Stimulated activated memory B cell treated with anti-CD40 and anti-IgM and Interleukin-4, amounts not matched to agents 10 μg/mL and 1 μg/mL and 100 μg/mL, for 72 hours (primary cell): Measurements from ENCODE around the gene PDZRN4.
"Not testable (repeated sequence)": the region's sequence is repeated elsewhere in the genome, so short reads cannot be mapped to it uniquely, and the experiment has no call there.

ENCODE experiments used
- ATAC-seq: fragments of 150-1000 bp; cut with Tn5 transposase; 2 replicates; pipeline ENCODE4 v1.10.0; 2021
- H3K27ac Mint-ChIP-seq: one replicate; pipeline ENCODE4 v1.8.0; 2022; ENCODE audit warnings: mild to moderate bottlenecking, mixed read lengths
- H3K27me3 Mint-ChIP-seq: one replicate; pipeline ENCODE4 v1.8.0; 2022; ENCODE audit warnings: mixed read lengths
- H3K36me3 Mint-ChIP-seq: one replicate; pipeline ENCODE4 v1.8.0; 2022; ENCODE audit warnings: mixed read lengths
- H3K4me1 Mint-ChIP-seq: one replicate; pipeline ENCODE4 v1.8.0; 2022; ENCODE audit warnings: mixed read lengths
- H3K4me3 Mint-ChIP-seq: one replicate; pipeline ENCODE4 v1.8.0; 2022; ENCODE audit warnings: mild to moderate bottlenecking, moderate library complexity, mixed read lengths
- H3K9me3 Mint-ChIP-seq: one replicate; pipeline ENCODE4 v1.8.0; 2022; ENCODE audit warnings: mixed read lengths

Gene PDZRN4

GRCh38 chr12:41531147-41531829 is 343.2 kb downstream of the PDZRN4 start:
- Mint-ChIP-seq H3K27ac (no peak overlapping the region), H3K36me3 (no peaks in the 10 kb centered on the region), H3K4me3 (no peak overlapping the region), H3K4me1 (no peaks in the 10 kb centered on the region), H3K9me3 (no peaks in the 10 kb centered on the region), H3K27me3 (no peaks in the 10 kb centered on the region)
- ATAC-seq, result no peak

- Mint-ChIP-seq H3K4me1 (no peaks in the 10 kb centered on the region), H3K27ac (no peak overlapping the region), H3K36me3 (no peaks in the 10 kb centered on the region), H3K9me3 (no peaks in the 10 kb centered on the region), H3K4me3 (no peak overlapping the region), H3K27me3 (peaks cover 5% of the 10 kb centered on the region)
- ATAC-seq, result no peak
These were observed 344.0 kb downstream of the PDZRN4 start for GRCh38 chr12:41532072-41532471.

GRCh38 chr12:41536813-41537490 is 348.8 kb downstream of the PDZRN4 start:
- H3K36me3 Mint-ChIP-seq, result no peaks in the 10 kb centered on the region
- ATAC-seq, result no peak
- peaks cover 19% of the 10 kb centered on the region for H3K27me3 Mint-ChIP-seq
- no peaks in the 10 kb centered on the region for H3K9me3 Mint-ChIP-seq
- H3K27ac Mint-ChIP-seq, result no peak overlapping the region
- no peak overlapping the region for H3K4me3 Mint-ChIP-seq
- H3K4me1 Mint-ChIP-seq, result no peaks in the 10 kb centered on the region

GRCh38 chr12:41537522-41537921 is 349.4 kb downstream of the PDZRN4 start:
- H3K4me3 Mint-ChIP-seq, result no peak overlapping the region
- H3K9me3 Mint-ChIP-seq, result no peaks in the 10 kb centered on the region
- no peaks in the 10 kb centered on the region for H3K4me1 Mint-ChIP-seq
- no peaks in the 10 kb centered on the region for H3K36me3 Mint-ChIP-seq
- H3K27ac Mint-ChIP-seq, result no peak overlapping the region
- ATAC-seq, result no peak
- peaks cover 19% of the 10 kb centered on the region for H3K27me3 Mint-ChIP-seq

- Mint-ChIP-seq H3K4me3 (no peak overlapping the region), H3K36me3 (no peaks in the 10 kb centered on the region), H3K27me3 (peaks cover 18% of the 10 kb centered on the region), H3K4me1 (no peaks in the 10 kb centered on the region), H3K27ac (no peak overlapping the region), H3K9me3 (no peaks in the 10 kb centered on the region)
- no peak for ATAC-seq
These were observed 357.6 kb downstream of the PDZRN4 start for GRCh38 chr12:41545761-41546160.

GRCh38 chr12:41547071-41547470 is 359.0 kb downstream of the PDZRN4 start:
- not testable (repeated sequence) for H3K27ac Mint-ChIP-seq, H3K9me3 Mint-ChIP-seq, ATAC-seq, H3K36me3 Mint-ChIP-seq, H3K4me3 Mint-ChIP-seq, H3K4me1 Mint-ChIP-seq
- peaks cover 10% of the 10 kb centered on the region for H3K27me3 Mint-ChIP-seq

- Mint-ChIP-seq H3K4me1 (no peaks in the 10 kb centered on the region), H3K4me3 (no peak overlapping the region), H3K36me3 (no peaks in the 10 kb centered on the region), H3K9me3 (no peaks in the 10 kb centered on the region), H3K27ac (no peak overlapping the region), H3K27me3 (peaks cover 10% of the 10 kb centered on the region)
- no peak for ATAC-seq
These were observed 360.8 kb downstream of the PDZRN4 start for GRCh38 chr12:41548926-41549325.

GRCh38 chr12:41552588-41552987 is 364.5 kb downstream of the PDZRN4 start:
- Mint-ChIP-seq H3K27me3 (no peaks in the 10 kb centered on the region), H3K4me3 (no peak overlapping the region), H3K4me1 (no peaks in the 10 kb centered on the region), H3K27ac (no peak overlapping the region), H3K9me3 (no peaks in the 10 kb centered on the region), H3K36me3 (no peaks in the 10 kb centered on the region)
- ATAC-seq, result no peak

GRCh38 chr12:41556176-41556575 is 368.1 kb downstream of the PDZRN4 start:
- H3K27me3 Mint-ChIP-seq, result no peaks in the 10 kb centered on the region
- H3K4me3 Mint-ChIP-seq, result no peak overlapping the region
- H3K27ac Mint-ChIP-seq, result no peak overlapping the region
- no peak for ATAC-seq
- no peaks in the 10 kb centered on the region for H3K9me3 Mint-ChIP-seq
- H3K4me1 Mint-ChIP-seq, result no peaks in the 10 kb centered on the region
- H3K36me3 Mint-ChIP-seq, result no peaks in the 10 kb centered on the region

GRCh38 chr12:41557344-41557743 is 369.2 kb downstream of the PDZRN4 start:
- Mint-ChIP-seq H3K27me3 (no peaks in the 10 kb centered on the region), H3K4me3 (no peak overlapping the region), H3K27ac (no peak overlapping the region)

GRCh38 chr12:41558671-41559070 is 370.6 kb downstream of the PDZRN4 start:
- Mint-ChIP-seq H3K27me3 (no peaks in the 10 kb centered on the region), H3K36me3 (no peaks in the 10 kb centered on the region), H3K4me3 (no peak overlapping the region), H3K9me3 (no peaks in the 10 kb centered on the region), H3K27ac (no peak overlapping the region), H3K4me1 (no peaks in the 10 kb centered on the region)
- no peak for ATAC-seq

More at GRCh38 chr12:41557344-41557743, 369.2 kb downstream of the PDZRN4 start:
- H3K4me1 Mint-ChIP-seq, result no peaks in the 10 kb centered on the region
- no peak for ATAC-seq
- no peaks in the 10 kb centered on the region for H3K36me3 Mint-ChIP-seq
- H3K9me3 Mint-ChIP-seq, result no peaks in the 10 kb centered on the region

GRCh38 chr12:41563051-41563450 is 374.9 kb downstream of the PDZRN4 start:
- Mint-ChIP-seq H3K9me3 (no peaks in the 10 kb centered on the region), H3K27ac (no peak overlapping the region), H3K4me1 (no peaks in the 10 kb centered on the region), H3K36me3 (no peaks in the 10 kb centered on the region), H3K4me3 (no peak overlapping the region), H3K27me3 (no peaks in the 10 kb centered on the region)
- no peak for ATAC-seq

GRCh38 chr12:41564816-41565215 is 376.7 kb downstream of the PDZRN4 start:
- no peaks in the 10 kb centered on the region for H3K9me3 Mint-ChIP-seq
- no peak for ATAC-seq
- no peak overlapping the region for H3K27ac Mint-ChIP-seq
- no peaks in the 10 kb centered on the region for H3K36me3 Mint-ChIP-seq
- no peaks in the 10 kb centered on the region for H3K4me1 Mint-ChIP-seq
- no peak overlapping the region for H3K4me3 Mint-ChIP-seq
- H3K27me3 Mint-ChIP-seq, result no peaks in the 10 kb centered on the region

- Mint-ChIP-seq H3K27me3 (no peaks in the 10 kb centered on the region), H3K36me3 (no peaks in the 10 kb centered on the region), H3K4me3 (no peak overlapping the region), H3K27ac (no peak overlapping the region), H3K9me3 (no peaks in the 10 kb centered on the region), H3K4me1 (no peaks in the 10 kb centered on the region)
- ATAC-seq, result no peak
These were observed 378.6 kb downstream of the PDZRN4 start for GRCh38 chr12:41566703-41567102.

- H3K4me3 Mint-ChIP-seq, result no peak overlapping the region
- no peak overlapping the region for H3K27ac Mint-ChIP-seq
- no peaks in the 10 kb centered on the region for H3K9me3 Mint-ChIP-seq
- no peaks in the 10 kb centered on the region for H3K27me3 Mint-ChIP-seq
- no peak for ATAC-seq
- H3K36me3 Mint-ChIP-seq, result no peaks in the 10 kb centered on the region
- H3K4me1 Mint-ChIP-seq, result no peaks in the 10 kb centered on the region
These were observed 385.3 kb downstream of the PDZRN4 start for GRCh38 chr12:41573445-41573844.

GRCh38 chr12:41576925-41577324 is 388.8 kb downstream of the PDZRN4 start:
- no peak for ATAC-seq
- no peaks in the 10 kb centered on the region for H3K4me1 Mint-ChIP-seq
- no peak overlapping the region for H3K27ac Mint-ChIP-seq
- H3K36me3 Mint-ChIP-seq, result no peaks in the 10 kb centered on the region
- no peaks in the 10 kb centered on the region for H3K9me3 Mint-ChIP-seq
- no peak overlapping the region for H3K4me3 Mint-ChIP-seq
- peaks cover 10% of the 10 kb centered on the region for H3K27me3 Mint-ChIP-seq
